HepG2 (cell line): ENCODE results near the gene BRD1. TPM values are rescaled to one million over a fixed set of nuclear protein-coding genes. Genes with fewer than 3 reads are reported as not detected.

Experiments
- AGO2 ChIP-seq: fragments of 200-400 bp; formaldehyde crosslinking; optimal IDR thresholded peaks from 2 replicates; pipeline ENCODE3; 2017; ENCODE audit warnings: mild to moderate bottlenecking, low read depth, low read length, moderate library complexity
- ARID4A ChIP-seq: sonication (generic); formaldehyde crosslinking; IDR thresholded peaks from 2 replicates; pipeline ENCODE4 v1.5.0; 2020; ENCODE audit warnings: mild to moderate bottlenecking, missing genetic modification reagents, borderline replicate concordance
- ATF2 ChIP-seq: sonication (generic); formaldehyde crosslinking; IDR thresholded peaks from 2 replicates; pipeline ENCODE4 v1.4.0; 2020; ENCODE audit warnings: missing genetic modification reagents
- DMAP1 ChIP-seq: IDR thresholded peaks from 2 replicates; pipeline ENCODE4 v1.6.1; 2016
- GMEB1 ChIP-seq: sonication (generic); formaldehyde crosslinking; IDR thresholded peaks from 2 replicates; pipeline ENCODE4 v1.5.1; 2020; ENCODE audit warnings: missing genetic modification reagents, mild to moderate bottlenecking, borderline replicate concordance
- KMT2B ChIP-seq: IDR thresholded peaks from 2 replicates; pipeline ENCODE4 v1.6.1; 2016; ENCODE audit warnings: missing genetic modification reagents, missing compliant biosample characterization
- PHF21A ChIP-seq: sonication (generic); formaldehyde crosslinking; IDR thresholded peaks from 2 replicates; pipeline ENCODE4 v1.5.0; 2020; ENCODE audit warnings: mild to moderate bottlenecking, missing genetic modification reagents
- PHF8 ChIP-seq: sonication (generic); formaldehyde crosslinking; IDR thresholded peaks from 2 replicates; pipeline ENCODE4 v1.5.0; 2020; ENCODE audit warnings: missing genetic modification reagents
- PREB ChIP-seq: sonication (generic); formaldehyde crosslinking; IDR thresholded peaks from 2 replicates; pipeline ENCODE4 v1.4.0; 2020; ENCODE audit warnings: missing genetic modification reagents
- RBFOX2 ChIP-seq: fragments of 200-400 bp; formaldehyde crosslinking; IDR thresholded peaks from 2 replicates; pipeline ENCODE4 v1.6.1; 2017; ENCODE audit warnings: low read depth, mild to moderate bottlenecking, low read length
- SATB2 ChIP-seq: sonication (generic); formaldehyde crosslinking; IDR thresholded peaks from 2 replicates; pipeline ENCODE4 v1.5.0; 2020; ENCODE audit warnings: missing genetic modification reagents
- UBTF ChIP-seq: sonication (generic); formaldehyde crosslinking; IDR thresholded peaks from 2 replicates; pipeline ENCODE4 v1.4.0; 2020; ENCODE audit warnings: mild to moderate bottlenecking, missing genetic modification reagents
- ZFY ChIP-seq: sonication (generic); formaldehyde crosslinking; IDR thresholded peaks from 2 replicates; pipeline ENCODE4 v1.4.0; 2020; ENCODE audit warnings: missing genetic modification reagents
- ZNF136 ChIP-seq: sonication (generic); formaldehyde crosslinking; IDR thresholded peaks from 2 replicates; pipeline ENCODE4 v1.8.1; 2022; ENCODE audit warnings: low read depth, mild to moderate bottlenecking, moderate library complexity, missing genetic modification reagents
- ZNF326 ChIP-seq: sonication (generic); formaldehyde crosslinking; IDR thresholded peaks from 2 replicates; pipeline ENCODE4 v1.4.0; 2020; ENCODE audit warnings: missing genetic modification reagents, borderline replicate concordance
- ZNF343 ChIP-seq: sonication (generic); formaldehyde crosslinking; IDR thresholded peaks from 2 replicates; pipeline ENCODE4 v1.4.0; 2020; ENCODE audit warnings: mild to moderate bottlenecking, missing genetic modification reagents
- ZNF446 ChIP-seq: sonication (generic); formaldehyde crosslinking; IDR thresholded peaks from 2 replicates; pipeline ENCODE4 v1.5.0; 2020; ENCODE audit warnings: mild to moderate bottlenecking, missing genetic modification reagents
- ZNF773 ChIP-seq: sonication (generic); formaldehyde crosslinking; IDR thresholded peaks from 2 replicates; pipeline ENCODE4 v1.4.0; 2020; ENCODE audit warnings: missing genetic modification reagents, borderline replicate concordance
- ZNF788 ChIP-seq: sonication (generic); formaldehyde crosslinking; IDR thresholded peaks from 2 replicates; pipeline ENCODE4 v1.5.0; 2020; ENCODE audit warnings: mild to moderate bottlenecking, missing genetic modification reagents, borderline replicate concordance
- polyA plus RNA-seq, 8 experiments: library from polyadenylated mRNA; depleted of rRNA in 3 of 8; stranded (reverse) in 7 of 8; unstranded in 1 of 8; fragments of >200 nt; fragmentation: Illumina TruSeq in 4 of 8; extraction: Trizol in 4 of 8; gene quantifications; 2 replicates each; pipeline versions ENCODE4 v1.2.1 to v1.2.3, GENCODE V29; 2011 to 2016; ENCODE audit warnings: low read depth in 4 of 8, missing spikeins in 1 of 8, mixed read lengths in 1 of 8; ENCODE audit not compliant: insufficient read depth in 1 of 8
- total RNA-seq, 5 experiments: library from RNA; depleted of rRNA; stranded (reverse); fragments of >200 nt; fragmentation: Illumina TruSeq; extraction: Trizol; gene quantifications; 2 replicates each; pipeline ENCODE4 v1.2.3, GENCODE V29; 2016; ENCODE audit warnings: low read depth in 1 of 5

BRD1 gene
- total and polyA plus RNA-seq, 2 of the 13 experiments (the other 11 are each of a cell fraction or from before 2014, with no cell fraction given), result 5.1 to 12.0 TPM

GRCh38 chr22:49826603-49827270, 936 bp downstream of the BRD1 start (continued):
- TF ChIP-seq UBTF (CRISPR knock-in tag) (peak; percentile 83), ATF2 (CRISPR knock-in tag) (0 out of 2 replicates have a peak, but pooled peaks have one; percentile 7), PHF21A (no peak), DMAP1 (CRISPR knock-in tag) (peak; percentile 25; the same call in 1 of the 2 replicates), RBFOX2 (peak; percentile 71), PHF8 (peak; percentile 77), ZNF136 (CRISPR knock-in tag) (no peak), ZNF788 (CRISPR knock-in tag) (peak; percentile 32; the same call in 1 of the 2 replicates), AGO2 (peak; percentile 39), SATB2 (CRISPR knock-in tag) (no peak), ZNF446 (0 out of 2 replicates have a peak, but pooled peaks have one; percentile 15), GMEB1 (no peak), ZFY (CRISPR knock-in tag) (peak; percentile 82), ZNF343 (CRISPR knock-in tag) (0 out of 2 replicates have a peak, but pooled peaks have one; percentile 73), KMT2B (CRISPR knock-in tag) (no peak), ARID4A (CRISPR knock-in tag) (peak; percentile 70; the same call in 1 of the 2 replicates), PREB (CRISPR knock-in tag) (no peak), ZNF326 (no peak), ZNF773 (CRISPR knock-in tag) (peak; percentile 7; the same call in 1 of the 2 replicates)
